ENCODE results near the gene RNF181.

GRCh38 chr2:85597241-85597640 is 1.7 kb downstream of the RNF181 start:
- no peak for TF ChIP-seq CTCF (IDR thresholded peaks at IDR 0.05; ENCODE audit: low read depth, low read length)
- no peak for TF ChIP-seq POLR2A (IDR thresholded peaks at IDR 0.05; ENCODE audit: extremely low read depth, insufficient read length)
- TF ChIP-seq MYC (IDR thresholded peaks at IDR 0.05; ENCODE audit: low read depth, low read length) = no peak
- no peak for TF ChIP-seq MAX (IDR thresholded peaks at IDR 0.05; ENCODE audit: low read depth, low read length)

Measured in NB4 (cell line).